Cardiac septum (tissue), 1 donor: Measurements from ENCODE around the gene FSIP1. TPM values are rescaled to one million over a fixed set of nuclear protein-coding genes. Genes with fewer than 3 reads are reported as not detected.
"Not testable (repeated sequence)": the region's sequence is repeated elsewhere in the genome, so short reads cannot be mapped to it uniquely, and the experiment has no call there.

ENCODE experiments used
- DNase-seq: peaks from one replicate; pipeline ENCODE4 v3.0.0-alpha.2; 2020; ENCODE audit warnings: low spot score
- intact Hi-C: fragments of 100-400 bp; cut with DNase I; formaldehyde crosslinking; loops from one replicate; pipeline ENCODE4 v1.14.0; 2022
- long read RNA-seq: library from polyadenylated mRNA; unstranded; transcript quantifications from one replicate; pipeline ENCODE4 v2.0.0, GENCODE V29; 2021
- total RNA-seq: library from RNA; stranded (reverse); fragmentation: NEBNext Ultra II Directional; extraction: Animal tissue kit (Norgen Biotek cat#: 25700); gene quantifications from one replicate; pipeline ENCODE4 v1.2.1, GENCODE V29; 2021
- donor health status: DM: no; HTN: no; CAD: no.

The FSIP1 gene
- 2.0 TPM for total RNA-seq
- long read RNA-seq, partial matches to known transcripts: 0 of 3 reads
- long read RNA-seq, other reads (novel, unspliced or antisense): 3 of 3 reads

DNA sequence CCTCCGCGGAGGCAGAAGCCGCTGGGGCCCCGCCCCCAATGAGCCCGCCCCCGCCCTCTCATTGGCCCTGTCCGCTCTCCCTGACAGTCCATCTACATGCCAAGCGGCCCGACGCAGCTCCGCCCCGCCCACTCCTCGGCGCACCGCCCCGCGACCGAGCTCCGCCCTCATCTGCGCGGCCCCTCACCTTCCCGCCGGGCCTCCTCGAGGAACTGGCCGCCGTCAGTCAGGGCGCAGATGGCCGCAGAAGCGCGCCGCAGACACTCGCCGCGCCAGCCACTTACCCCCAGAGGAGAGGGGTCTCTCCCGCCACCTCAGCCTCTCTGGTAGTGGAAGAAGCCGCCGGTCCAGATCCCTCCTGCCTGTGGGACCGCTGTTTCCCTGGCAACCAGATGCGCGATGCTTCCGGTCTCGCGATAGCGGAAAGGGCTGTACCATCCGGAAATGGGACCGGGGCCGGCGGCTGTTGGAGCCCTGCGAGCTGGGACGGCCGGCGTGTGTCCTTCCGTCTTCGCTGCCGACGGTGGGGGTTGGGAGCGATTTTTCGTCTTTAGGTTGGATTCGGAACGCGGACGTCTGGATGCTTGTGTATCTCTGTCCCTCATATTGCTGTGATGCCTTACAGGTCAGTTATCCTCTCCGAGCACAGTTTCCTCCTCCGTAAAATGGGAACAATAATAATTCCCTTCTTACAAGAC is at the start of gene FSIP1:
Gene FSIP1, minus strand, starts transcription at position 401 of the 698 bp plus-strand sequence. CDS start 6,317 bp downstream, outside the sequence.
- peak; percentile 98 for DNase-seq
- intact Hi-C loops: loop anchor here (10.0 kb wide), 2 partner anchors 252 to 1328 kb away; partner anchors contain the start of genes FAM98B and SRP14

- no peak for DNase-seq
- intact Hi-C loops: no loop called here
Measured at GRCh38 chr15:39830166-39830565, 47.5 kb upstream of the FSIP1 start.

DNA sequence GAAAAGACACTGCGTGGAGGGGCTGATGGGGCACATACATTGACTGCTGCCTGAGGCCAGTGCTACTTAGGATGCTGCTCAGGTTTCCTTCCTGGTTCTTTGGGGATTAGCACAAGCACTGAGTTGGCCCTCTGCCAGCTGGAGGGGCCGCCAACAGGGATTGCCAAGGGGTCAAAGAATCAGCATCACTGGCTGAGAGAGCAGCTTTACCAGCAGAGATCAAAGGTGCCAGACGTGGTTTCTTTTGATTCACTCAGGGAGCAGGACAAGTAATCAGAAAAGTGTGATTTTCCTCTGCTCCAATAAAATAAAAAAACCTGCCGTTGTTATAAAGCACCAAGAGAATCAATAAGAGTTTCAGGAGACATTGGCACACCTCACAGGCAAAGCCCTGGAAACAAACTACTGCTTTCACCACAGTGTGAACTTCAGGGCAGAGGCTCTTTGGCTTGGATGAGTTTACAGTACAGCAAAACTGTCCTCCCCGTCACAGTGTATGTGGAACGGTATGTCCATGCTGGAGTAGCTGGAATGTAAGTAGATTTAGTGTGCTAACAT is 45.8 kb upstream of the FSIP1 start:
- intact Hi-C loops: no loop called here
- DNase-seq: no peak

GRCh38 chr15:39826975-39827374 is 44.3 kb upstream of the FSIP1 start:
- no peak for DNase-seq
- intact Hi-C loops: no loop called here

GRCh38 chr15:39823634-39824033 is 41.0 kb upstream of the FSIP1 start:
- DNase-seq: no peak
- intact Hi-C loops: no loop called here

DNA sequence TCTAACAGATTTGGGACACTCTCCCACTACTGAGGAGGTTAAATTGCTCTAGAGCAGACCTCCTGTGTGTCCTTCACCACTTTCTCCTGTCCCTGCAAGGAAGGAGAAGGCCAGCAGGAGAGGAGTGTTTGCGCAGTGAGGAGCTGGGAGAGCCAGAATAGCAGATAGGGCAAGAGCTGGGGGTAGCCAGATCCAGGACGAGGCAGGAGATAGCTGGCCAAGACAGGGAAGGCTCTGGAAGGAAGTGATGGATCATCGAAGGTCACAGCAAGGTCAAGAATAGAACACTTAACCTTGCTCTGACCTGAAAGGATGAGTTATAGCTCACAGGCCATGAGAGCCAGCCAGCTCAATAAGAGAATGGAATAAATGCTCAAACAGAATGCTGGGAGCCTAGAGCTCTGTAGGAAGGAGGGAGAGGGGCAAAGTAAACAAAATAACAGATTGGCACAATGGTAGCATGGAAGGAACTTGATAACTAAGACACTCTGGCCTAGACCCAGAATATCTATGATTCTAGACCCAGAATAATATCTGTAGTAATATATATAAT is 37.5 kb upstream of the FSIP1 start:
- intact Hi-C loops: no loop called here
- no peak for DNase-seq

- no peak for DNase-seq
- intact Hi-C loops: no loop called here
Measured at GRCh38 chr15:39819533-39819932, 36.9 kb upstream of the FSIP1 start.

DNA sequence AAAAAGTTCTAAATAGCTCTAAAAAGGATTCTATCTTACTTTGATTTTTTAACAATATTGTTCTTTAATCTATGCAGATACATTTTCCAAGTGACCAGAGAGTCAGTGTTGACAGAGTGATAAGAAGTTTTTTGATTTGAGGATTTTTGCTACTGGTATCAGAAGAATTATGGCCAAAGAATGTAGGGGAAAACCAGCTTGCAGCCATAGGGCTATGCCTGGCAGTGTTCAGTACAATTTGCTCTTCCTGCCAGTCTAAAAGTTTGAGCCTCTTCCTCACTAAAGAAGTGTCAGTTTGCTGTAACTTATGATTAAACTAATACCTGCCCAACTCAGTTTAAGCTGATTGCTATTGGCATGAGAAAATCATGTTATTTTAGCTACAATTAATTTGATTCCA is 35.3 kb upstream of the FSIP1 start:
- DNase-seq: no peak
- intact Hi-C loops: no loop called here

GRCh38 chr15:39814489-39814888 is 31.8 kb upstream of the FSIP1 start:
- no peak for DNase-seq
- intact Hi-C loops: no loop called here

- intact Hi-C loops: not testable (repeated sequence)
Measured at GRCh38 chr15:39812651-39813050, 30.0 kb upstream of the FSIP1 start.

DNA sequence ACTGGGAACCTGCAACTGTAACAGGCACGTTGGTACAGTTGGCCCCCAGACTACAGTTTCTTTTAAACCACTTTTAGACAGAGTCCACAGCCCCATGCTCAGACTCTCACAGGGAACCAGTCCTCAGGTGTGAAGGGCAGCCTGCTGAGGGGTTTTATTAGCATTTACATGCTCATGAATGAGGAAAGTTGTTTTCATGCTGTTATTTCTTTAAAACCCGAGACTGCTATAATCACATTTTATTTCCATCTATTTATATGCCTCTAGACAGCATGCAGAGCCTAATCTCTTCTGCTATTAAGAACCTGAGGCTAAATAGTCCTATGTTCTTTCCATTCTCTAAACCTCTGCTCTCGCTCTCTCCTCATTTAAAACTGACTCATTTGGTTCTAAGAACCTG is 26.3 kb upstream of the FSIP1 start:
- DNase-seq: no peak
- intact Hi-C loops: no loop called here

More at GRCh38 chr15:39812651-39813050, 30.0 kb upstream of the FSIP1 start:
- DNase-seq: not testable (repeated sequence)

GRCh38 chr15:39807791-39808190 is 25.1 kb upstream of the FSIP1 start:
- intact Hi-C loops: no loop called here
- DNase-seq: no peak

GRCh38 chr15:39804026-39804425 is 21.4 kb upstream of the FSIP1 start:
- intact Hi-C loops: no loop called here

GRCh38 chr15:39803016-39803415 is 20.4 kb upstream of the FSIP1 start:
- no peak for DNase-seq
- intact Hi-C loops: no loop called here

More at GRCh38 chr15:39804026-39804425, 21.4 kb upstream of the FSIP1 start:
- no peak for DNase-seq

DNA sequence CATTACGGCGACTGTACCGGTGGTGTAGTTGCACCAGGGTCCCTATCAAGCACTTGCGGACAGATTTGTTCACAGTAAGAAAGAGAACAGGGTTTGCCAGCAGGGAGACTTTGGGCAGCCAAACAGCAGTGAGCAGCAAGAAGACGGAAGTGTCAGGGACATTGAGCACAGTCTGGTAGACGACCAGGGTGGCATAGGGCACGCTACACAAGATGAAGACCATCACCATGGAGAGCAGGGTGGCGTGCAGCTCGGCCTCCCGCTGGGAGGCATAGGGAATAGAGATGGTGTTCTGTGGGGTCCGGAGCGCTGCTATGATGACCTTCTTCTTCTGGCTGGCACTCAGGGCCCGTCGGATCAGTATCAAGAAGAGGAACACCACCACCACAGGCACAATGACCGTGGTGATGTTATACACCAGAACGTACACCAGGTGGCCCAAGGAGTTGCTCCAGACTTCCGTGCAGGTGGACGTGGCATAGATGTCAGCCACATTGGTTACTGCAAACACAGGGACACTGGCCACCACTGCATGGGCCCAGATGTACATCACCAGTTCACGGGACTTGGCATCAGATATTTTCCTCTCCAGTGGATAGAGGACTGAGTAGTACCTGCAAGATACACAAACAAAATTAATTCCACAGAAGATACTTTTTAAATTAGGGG is 19.1 kb upstream of the FSIP1 start:
- DNase-seq: no peak
- intact Hi-C loops: no loop called here

DNA sequence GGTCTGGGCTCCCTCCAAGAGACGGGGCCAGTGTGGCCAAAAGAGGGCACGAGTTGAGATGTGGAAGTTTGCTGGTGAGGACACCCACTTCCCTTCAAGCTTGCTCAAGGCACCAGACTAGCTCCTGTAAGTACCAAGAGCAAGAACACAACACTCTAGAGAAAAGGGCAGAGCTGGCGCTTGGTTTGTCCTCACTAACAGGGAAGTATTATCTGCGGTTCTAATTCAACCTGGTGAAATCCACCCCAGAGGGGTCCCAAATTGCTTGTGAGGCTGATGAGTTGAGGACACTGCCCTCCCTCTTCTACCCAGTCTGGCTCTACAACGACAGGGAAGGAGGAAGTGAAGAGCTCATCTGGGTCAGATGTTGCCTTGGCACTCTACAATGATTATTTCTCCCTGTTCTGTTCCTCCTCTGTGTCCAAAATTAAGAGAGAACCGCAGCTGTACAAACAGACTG is 16.9 kb upstream of the FSIP1 start:
- intact Hi-C loops: no loop called here

GRCh38 chr15:39798382-39798781 is 15.7 kb upstream of the FSIP1 start:
- intact Hi-C loops: no loop called here
- no peak for DNase-seq

More for the DNA sequence above, 16.9 kb upstream of the FSIP1 start:
- no peak for DNase-seq

DNA sequence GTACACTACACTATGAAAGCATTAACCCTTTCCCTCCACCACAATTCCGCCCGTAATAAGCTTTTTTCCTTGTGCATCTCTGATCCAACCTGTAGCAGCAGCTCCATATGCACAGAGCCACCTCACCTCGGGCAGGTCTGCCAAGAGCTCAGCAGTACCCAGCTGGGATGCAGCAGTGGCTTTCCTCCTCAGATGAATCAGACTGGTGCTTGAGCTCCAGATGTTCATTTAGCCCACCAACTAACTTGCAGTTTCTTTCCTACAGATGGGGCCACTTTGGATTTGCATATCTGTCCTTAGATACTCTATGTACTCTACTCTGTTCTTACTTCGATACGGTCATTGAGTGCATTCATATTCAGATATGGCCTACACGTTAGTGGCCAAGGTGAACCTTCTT is 14.8 kb upstream of the FSIP1 start:
- intact Hi-C loops: no loop called here
- DNase-seq: no peak

DNA sequence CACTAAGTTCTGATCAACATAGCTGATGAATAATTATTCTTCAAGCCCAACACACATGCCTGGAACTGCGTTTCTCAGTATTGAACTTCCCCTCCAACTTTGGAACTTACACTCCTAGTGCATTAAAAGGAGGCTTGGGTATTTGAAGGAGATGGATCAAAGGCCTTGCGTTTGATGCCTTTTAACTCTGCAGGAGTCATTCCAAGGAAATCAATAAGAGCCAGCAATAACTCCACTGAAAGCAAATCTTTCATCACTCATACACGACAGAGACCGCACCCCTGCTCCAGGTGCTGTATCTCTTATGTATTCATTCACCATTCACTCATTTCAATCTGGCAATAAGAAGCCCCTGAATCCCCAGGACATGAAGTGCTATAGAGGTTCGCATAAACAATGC is 14.0 kb upstream of the FSIP1 start:
- intact Hi-C loops: no loop called here
- DNase-seq: no peak

DNA sequence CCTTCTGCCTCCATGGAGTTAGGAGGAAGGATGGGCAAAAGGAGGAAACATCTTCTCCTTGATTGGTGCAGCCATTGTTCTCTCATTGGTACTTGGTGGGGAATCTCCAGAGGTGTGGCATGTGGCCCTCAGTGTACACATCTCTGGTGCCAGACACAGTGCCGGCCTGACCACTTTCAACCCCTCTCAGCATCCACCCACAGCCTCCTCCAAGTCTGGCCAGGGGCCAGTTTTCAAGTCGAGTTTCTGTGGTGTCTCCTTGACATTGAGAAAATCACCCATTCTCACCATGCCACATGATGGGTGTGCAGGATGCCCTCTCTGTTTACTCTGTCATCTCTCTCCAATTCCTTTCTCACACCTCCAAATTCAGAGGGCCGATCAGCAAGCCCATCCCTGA is 12.8 kb upstream of the FSIP1 start:
- DNase-seq: no peak
- intact Hi-C loops: no loop called here
